Activated CD8-positive, alpha-beta T cell treated with anti-CD3 and anti-CD28 coated beads for 36 hours (primary cell): ENCODE measurements around the gene ATG10. TPM values are rescaled to one million over a fixed set of nuclear protein-coding genes. Genes with fewer than 3 reads are reported as not detected.

Experiments used
- ATAC-seq: fragments of 200-7000 bp; cut with Tn5 transposase; one replicate; pipeline ENCODE4 v1.10.0; 2021; ENCODE audit warnings: mild to moderate bottlenecking, moderate library complexity
- CTCF ChIA-PET: fragments of 350-600 bp; sonication (Branson Sonifier 250); formaldehyde crosslinking; loops from one replicate; lab custom pipeline; 2021; ENCODE audit warnings: antibody characterized with exemption; lab: Charles Lee
- POLR2A ChIA-PET: fragments of 350-600 bp; sonication (Branson Sonifier 250); formaldehyde crosslinking; loops from one replicate; lab custom pipeline; 2021; ENCODE audit warnings: antibody characterized with exemption; lab: Charles Lee
- DNase-seq: peaks from one replicate; pipeline ENCODE4 v3.0.0-alpha.2; 2020
- H3K27ac Mint-ChIP-seq: one replicate; pipeline ENCODE4 v1.8.0; 2021; ENCODE audit warnings: mild to moderate bottlenecking, mixed read lengths
- H3K27me3 Mint-ChIP-seq: one replicate; pipeline ENCODE4 v1.8.0; 2021; ENCODE audit warnings: mixed read lengths
- H3K36me3 Mint-ChIP-seq: one replicate; pipeline ENCODE4 v1.8.0; 2021; ENCODE audit warnings: low read depth, mixed read lengths
- H3K4me1 Mint-ChIP-seq: one replicate; pipeline ENCODE4 v1.8.0; 2021; ENCODE audit warnings: low read depth, mixed read lengths
- H3K4me3 Mint-ChIP-seq: one replicate; pipeline ENCODE4 v1.8.0; 2021; ENCODE audit warnings: mild to moderate bottlenecking, moderate library complexity, mixed read lengths
- H3K9me3 Mint-ChIP-seq: one replicate; pipeline ENCODE4 v1.8.0; 2021; ENCODE audit warnings: mixed read lengths
- intact Hi-C: fragments of 100-400 bp; cut with micrococcal nuclease; formaldehyde crosslinking; loops from one replicate; pipeline ENCODE4 v1.10.0; 2022
- total RNA-seq, 2 experiments: library from RNA; stranded (reverse); gene quantifications; one replicate each; pipeline ENCODE4 v1.2.3, GENCODE V29; 2021
- TF ChIP-seq, protein P1 (sequence below): fragments of 200-600 bp; IDR thresholded peaks from one replicate; pipeline ENCODE4 v1.8.0; 2022; ENCODE audit warnings: antibody characterized with exemption, mild to moderate bottlenecking

The ATG10 gene
- total RNA-seq, 2 experiments from 2014 or later, result 7.5 to 12.0 TPM

DNA sequence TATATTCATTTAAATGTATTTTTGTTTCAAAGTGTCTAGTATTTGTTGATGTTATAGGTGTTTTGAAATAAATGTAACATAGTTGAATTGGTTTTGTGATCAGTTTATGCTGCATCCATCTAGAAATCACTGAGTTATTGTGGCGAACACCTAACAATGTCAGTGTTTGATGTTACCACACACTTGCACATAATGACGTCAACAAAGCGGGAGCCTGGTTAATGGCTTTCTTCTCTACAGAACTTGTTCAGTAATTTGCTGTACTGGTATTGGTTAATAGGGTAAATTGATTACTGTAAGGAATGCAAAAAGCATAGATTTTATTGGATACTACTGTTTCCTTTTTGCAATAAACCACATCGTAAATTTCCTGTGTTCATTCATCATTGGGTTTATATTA is 133.0 kb downstream of the ATG10 start:
- CTCF ChIA-PET, result no interaction called here
- ATAC-seq (peak; percentile 60), DNase-seq (peak; percentile 62)
- peaks cover 27% of the 10 kb centered on the region for H3K4me1 Mint-ChIP-seq
- H3K36me3 Mint-ChIP-seq, result no peaks in the 10 kb centered on the region
- no peaks in the 10 kb centered on the region for H3K27me3 Mint-ChIP-seq
- intact Hi-C loops, result no loop called here
- no peak overlapping the region for H3K27ac Mint-ChIP-seq
- TF ChIP-seq, protein P1, sequence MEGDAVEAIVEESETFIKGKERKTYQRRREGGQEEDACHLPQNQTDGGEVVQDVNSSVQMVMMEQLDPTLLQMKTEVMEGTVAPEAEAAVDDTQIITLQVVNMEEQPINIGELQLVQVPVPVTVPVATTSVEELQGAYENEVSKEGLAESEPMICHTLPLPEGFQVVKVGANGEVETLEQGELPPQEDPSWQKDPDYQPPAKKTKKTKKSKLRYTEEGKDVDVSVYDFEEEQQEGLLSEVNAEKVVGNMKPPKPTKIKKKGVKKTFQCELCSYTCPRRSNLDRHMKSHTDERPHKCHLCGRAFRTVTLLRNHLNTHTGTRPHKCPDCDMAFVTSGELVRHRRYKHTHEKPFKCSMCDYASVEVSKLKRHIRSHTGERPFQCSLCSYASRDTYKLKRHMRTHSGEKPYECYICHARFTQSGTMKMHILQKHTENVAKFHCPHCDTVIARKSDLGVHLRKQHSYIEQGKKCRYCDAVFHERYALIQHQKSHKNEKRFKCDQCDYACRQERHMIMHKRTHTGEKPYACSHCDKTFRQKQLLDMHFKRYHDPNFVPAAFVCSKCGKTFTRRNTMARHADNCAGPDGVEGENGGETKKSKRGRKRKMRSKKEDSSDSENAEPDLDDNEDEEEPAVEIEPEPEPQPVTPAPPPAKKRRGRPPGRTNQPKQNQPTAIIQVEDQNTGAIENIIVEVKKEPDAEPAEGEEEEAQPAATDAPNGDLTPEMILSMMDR, result no peak
- H3K9me3 Mint-ChIP-seq, result no peaks in the 10 kb centered on the region
- no peak overlapping the region for H3K4me3 Mint-ChIP-seq
- POLR2A ChIA-PET, result no interaction called here

DNA sequence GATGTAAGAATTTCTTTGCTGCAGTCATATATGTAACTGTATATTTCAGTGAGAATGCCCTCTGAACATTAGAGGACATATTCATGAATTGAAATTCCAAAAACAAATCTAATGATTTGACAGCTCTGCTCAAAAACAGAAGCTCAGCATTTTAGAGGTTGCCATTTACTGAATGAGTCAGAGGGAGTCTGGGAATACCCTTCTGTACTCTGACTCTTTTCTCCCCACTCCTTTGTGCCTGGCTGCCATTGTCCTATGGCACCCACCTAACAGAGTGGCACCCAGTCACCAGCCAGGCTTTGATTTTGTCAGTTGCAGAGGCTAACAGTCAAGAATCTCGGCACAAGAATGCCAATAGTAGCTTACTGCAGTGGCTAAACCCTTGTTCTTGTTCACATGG is 133.6 kb downstream of the ATG10 start:
- peak overlapping the region; percentile 17 for H3K4me3 Mint-ChIP-seq
- intact Hi-C loops, result no loop called here
- no peak overlapping the region for H3K27ac Mint-ChIP-seq
- no peaks in the 10 kb centered on the region for H3K9me3 Mint-ChIP-seq
- POLR2A ChIA-PET, result no interaction called here
- ATAC-seq, result peak; percentile 68
- DNase-seq, result peak; percentile 35
- no peaks in the 10 kb centered on the region for H3K27me3 Mint-ChIP-seq
- CTCF ChIA-PET, result interaction anchor here (0.9 kb wide), 1 partner anchor 121 kb away, joined by 3 read pairs; no protein-coding TSS in a partner anchor
- H3K4me1 Mint-ChIP-seq, result peaks cover 24% of the 10 kb centered on the region
- TF ChIP-seq, protein P1, result no peak
- H3K36me3 Mint-ChIP-seq, result no peaks in the 10 kb centered on the region

DNA sequence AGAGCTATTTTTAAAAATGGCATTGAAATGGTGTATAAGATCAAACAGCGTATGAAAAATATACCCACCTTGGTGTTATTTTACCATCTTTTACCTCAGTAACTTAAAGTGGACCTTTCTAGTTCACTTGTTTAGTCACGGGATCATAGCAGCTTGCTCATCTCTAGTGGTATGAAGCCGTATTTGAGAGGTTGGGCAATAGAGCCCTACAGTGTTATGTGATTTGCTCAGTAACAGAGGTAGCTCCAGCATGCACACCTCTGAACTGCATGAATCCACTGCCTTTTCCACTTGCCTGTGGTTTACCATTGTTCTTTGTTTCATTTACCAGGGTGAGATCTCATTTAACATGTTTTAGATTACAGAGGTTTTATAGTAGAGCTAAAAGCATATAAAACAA is 134.4 kb downstream of the ATG10 start:
- POLR2A ChIA-PET, result no interaction called here
- Mint-ChIP-seq H3K36me3 (no peaks in the 10 kb centered on the region), H3K27me3 (no peaks in the 10 kb centered on the region), H3K9me3 (no peaks in the 10 kb centered on the region), H3K27ac (no peak overlapping the region), H3K4me1 (peaks cover 19% of the 10 kb centered on the region), H3K4me3 (no peak overlapping the region)
- CTCF ChIA-PET, result interaction anchor here (0.9 to 1.7 kb wide), 2 partner anchors 8 to 120 kb away, joined by 3 to 6 read pairs; no protein-coding TSS in a partner anchor
- no peak for ATAC-seq
- no peak for DNase-seq
- TF ChIP-seq, protein P1, result no peak
- intact Hi-C loops, result no loop called here

DNA sequence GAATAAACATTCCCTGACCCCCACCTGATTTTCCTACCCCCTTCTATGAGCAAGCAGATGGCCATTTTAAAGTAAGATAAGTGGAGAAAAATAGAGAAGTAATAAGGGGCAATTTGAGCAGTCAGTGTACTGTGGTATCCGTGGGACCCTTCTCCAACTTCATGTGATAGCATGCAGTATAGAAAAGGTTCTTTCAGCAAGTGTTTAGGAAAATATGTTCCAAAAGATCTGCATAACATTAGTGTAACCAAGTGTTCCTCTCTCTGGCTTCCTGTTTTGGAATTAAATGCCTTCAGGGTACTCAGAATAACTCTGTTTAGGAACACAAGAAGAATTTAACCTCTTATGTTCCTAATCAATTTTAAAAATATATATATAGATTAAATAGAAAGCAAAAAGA is 134.9 kb downstream of the ATG10 start:
- Mint-ChIP-seq H3K36me3 (no peaks in the 10 kb centered on the region), H3K9me3 (no peaks in the 10 kb centered on the region), H3K27me3 (no peaks in the 10 kb centered on the region), H3K4me3 (no peak overlapping the region), H3K4me1 (peaks cover 22% of the 10 kb centered on the region), H3K27ac (no peak overlapping the region)
- TF ChIP-seq, protein P1, result no peak
- CTCF ChIA-PET, result interaction anchor here (1.7 kb wide), 1 partner anchor 9 kb away, joined by 6 read pairs; no protein-coding TSS in a partner anchor
- POLR2A ChIA-PET, result no interaction called here
- ATAC-seq (no peak), DNase-seq (no peak)
- intact Hi-C loops, result no loop called here

DNA sequence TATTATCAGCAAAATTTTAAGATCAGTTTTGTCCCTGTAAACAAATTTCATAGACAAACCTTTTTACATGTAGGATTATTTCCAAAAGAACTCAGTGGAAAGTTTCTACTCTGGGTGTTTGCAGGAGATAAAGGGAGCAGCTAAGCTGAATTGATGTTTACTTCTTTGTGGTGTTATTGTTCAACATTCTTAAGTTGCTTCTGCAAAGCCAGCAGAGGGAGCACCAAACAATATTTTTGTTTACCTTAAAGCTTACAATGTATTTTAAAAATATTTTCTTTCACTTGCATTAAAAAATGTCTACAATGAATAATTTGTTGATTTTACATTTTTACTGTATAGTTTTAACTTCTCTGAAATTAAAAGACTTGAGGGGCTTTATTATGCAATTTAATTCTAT is 135.4 kb downstream of the ATG10 start:
- Mint-ChIP-seq H3K4me3 (no peak overlapping the region), H3K36me3 (no peaks in the 10 kb centered on the region), H3K4me1 (peaks cover 22% of the 10 kb centered on the region), H3K9me3 (no peaks in the 10 kb centered on the region), H3K27me3 (no peaks in the 10 kb centered on the region), H3K27ac (no peak overlapping the region)
- TF ChIP-seq, protein P1, result no peak
- ChIA-PET POLR2A (no interaction called here), CTCF (interaction anchor here (1.7 kb wide), 1 partner anchor 9 kb away, joined by 6 read pairs; no protein-coding TSS in a partner anchor)
- no peak for DNase-seq
- intact Hi-C loops, result no loop called here
- ATAC-seq, result no peak
